ENCODE results near the gene TES.

The TES gene

GRCh38 chr7:116290740-116291139 is 80.4 kb downstream of the TES start:
- no peaks in the 10 kb centered on the region for H3K36me3 ChIP-seq (ENCODE audit: insufficient read depth, low read length)
- no peaks in the 10 kb centered on the region for H3K79me2 ChIP-seq (ENCODE audit: insufficient read depth, low read length)
- TF ChIP-seq, protein P1, sequence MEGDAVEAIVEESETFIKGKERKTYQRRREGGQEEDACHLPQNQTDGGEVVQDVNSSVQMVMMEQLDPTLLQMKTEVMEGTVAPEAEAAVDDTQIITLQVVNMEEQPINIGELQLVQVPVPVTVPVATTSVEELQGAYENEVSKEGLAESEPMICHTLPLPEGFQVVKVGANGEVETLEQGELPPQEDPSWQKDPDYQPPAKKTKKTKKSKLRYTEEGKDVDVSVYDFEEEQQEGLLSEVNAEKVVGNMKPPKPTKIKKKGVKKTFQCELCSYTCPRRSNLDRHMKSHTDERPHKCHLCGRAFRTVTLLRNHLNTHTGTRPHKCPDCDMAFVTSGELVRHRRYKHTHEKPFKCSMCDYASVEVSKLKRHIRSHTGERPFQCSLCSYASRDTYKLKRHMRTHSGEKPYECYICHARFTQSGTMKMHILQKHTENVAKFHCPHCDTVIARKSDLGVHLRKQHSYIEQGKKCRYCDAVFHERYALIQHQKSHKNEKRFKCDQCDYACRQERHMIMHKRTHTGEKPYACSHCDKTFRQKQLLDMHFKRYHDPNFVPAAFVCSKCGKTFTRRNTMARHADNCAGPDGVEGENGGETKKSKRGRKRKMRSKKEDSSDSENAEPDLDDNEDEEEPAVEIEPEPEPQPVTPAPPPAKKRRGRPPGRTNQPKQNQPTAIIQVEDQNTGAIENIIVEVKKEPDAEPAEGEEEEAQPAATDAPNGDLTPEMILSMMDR (IDR thresholded peaks at IDR 0.05; ENCODE audit: borderline replicate concordance, extremely low read depth, low read length, poor library complexity, severe bottlenecking): no peak
- TF ChIP-seq EZH2 (IDR thresholded peaks at IDR 0.05; ENCODE audit: borderline replicate concordance, low read depth, low read length, severe bottlenecking): no peak
- no peak overlapping the region for H3K9ac ChIP-seq (ENCODE audit: low read depth, low read length)
- no peak overlapping the region for H3K4me2 ChIP-seq (ENCODE audit: insufficient read depth, low read length)
- ATAC-seq (ENCODE audit: insufficient read depth, low read depth) (no peak), DNase-seq (no peak)
- no peaks in the 10 kb centered on the region for H3K4me1 ChIP-seq (ENCODE audit: insufficient read depth, low read length)
- H2AFZ ChIP-seq (ENCODE audit: low read depth, low read length): no peak overlapping the region
- no peak overlapping the region for H3K27ac ChIP-seq (ENCODE audit: low read length)
- no peaks in the 10 kb centered on the region for H3K9me3 ChIP-seq (ENCODE audit: insufficient read depth, low read length, severe bottlenecking)
- H3K4me3 ChIP-seq (ENCODE audit: low read depth in 1 of 2, low read length in 2 of 2): no peak overlapping the region
- no peaks in the 10 kb centered on the region for H4K20me1 ChIP-seq (ENCODE audit: insufficient read depth, low read length)
- no peaks in the 10 kb centered on the region for H3K27me3 ChIP-seq (ENCODE audit: insufficient read depth, low read length, poor library complexity)

DNA sequence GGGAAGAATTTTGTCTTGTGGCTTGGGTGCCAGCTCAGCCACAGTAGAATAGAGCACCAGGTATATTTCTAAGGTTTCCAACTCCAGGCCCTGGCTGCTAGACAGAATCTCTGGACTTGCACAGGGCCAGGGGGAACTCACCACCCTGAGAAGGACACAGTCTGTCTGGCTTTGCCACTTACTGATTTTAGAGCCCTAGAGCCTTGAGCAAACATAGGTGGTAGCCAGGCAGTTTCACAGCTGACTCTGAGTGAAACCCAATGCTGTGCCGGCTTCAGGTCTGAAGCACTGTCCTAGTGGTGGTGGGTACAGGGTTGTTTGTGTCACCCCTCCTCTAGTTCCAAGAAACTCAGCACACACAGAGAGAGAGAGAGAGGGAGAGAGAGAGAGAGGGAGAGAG is 81.6 kb downstream of the TES start:
- ATAC-seq (ENCODE audit: insufficient read depth, low read depth): no peak
- no peaks in the 10 kb centered on the region for H4K20me1 ChIP-seq (ENCODE audit: insufficient read depth, low read length)

GRCh38 chr7:116292381-116292780 is 82.0 kb downstream of the TES start:
- Histone ChIP-seq H4K20me1 (ENCODE audit: insufficient read depth, low read length) (no peaks in the 10 kb centered on the region), H2AFZ (ENCODE audit: low read depth, low read length) (no peak overlapping the region), H3K9ac (ENCODE audit: low read depth, low read length) (no peak overlapping the region), H3K79me2 (ENCODE audit: insufficient read depth, low read length) (no peaks in the 10 kb centered on the region), H3K27me3 (ENCODE audit: insufficient read depth, low read length, poor library complexity) (no peaks in the 10 kb centered on the region), H3K36me3 (ENCODE audit: insufficient read depth, low read length) (no peaks in the 10 kb centered on the region), H3K27ac (ENCODE audit: low read length) (no peak overlapping the region), H3K4me1 (ENCODE audit: insufficient read depth, low read length) (no peaks in the 10 kb centered on the region), H3K4me2 (ENCODE audit: insufficient read depth, low read length) (no peak overlapping the region), H3K9me3 (ENCODE audit: insufficient read depth, low read length, severe bottlenecking) (no peaks in the 10 kb centered on the region), H3K4me3 (ENCODE audit: low read depth in 1 of 2, low read length in 2 of 2) (no peak overlapping the region)
- ATAC-seq (ENCODE audit: insufficient read depth, low read depth) (no peak), DNase-seq (no peak)
- TF ChIP-seq, protein P1 (IDR thresholded peaks at IDR 0.05; ENCODE audit: borderline replicate concordance, extremely low read depth, low read length, poor library complexity, severe bottlenecking): no peak
- no peak for TF ChIP-seq EZH2 (IDR thresholded peaks at IDR 0.05; ENCODE audit: borderline replicate concordance, low read depth, low read length, severe bottlenecking)

More for the DNA sequence above, 81.6 kb downstream of the TES start:
- Histone ChIP-seq H3K36me3 (ENCODE audit: insufficient read depth, low read length) (no peaks in the 10 kb centered on the region), H3K9me3 (ENCODE audit: insufficient read depth, low read length, severe bottlenecking) (no peaks in the 10 kb centered on the region), H3K9ac (ENCODE audit: low read depth, low read length) (no peak overlapping the region), H3K79me2 (ENCODE audit: insufficient read depth, low read length) (no peaks in the 10 kb centered on the region), H3K4me3 (ENCODE audit: low read depth in 1 of 2, low read length in 2 of 2) (no peak overlapping the region), H3K4me2 (ENCODE audit: insufficient read depth, low read length) (no peak overlapping the region), H2AFZ (ENCODE audit: low read depth, low read length) (no peak overlapping the region), H3K4me1 (ENCODE audit: insufficient read depth, low read length) (no peaks in the 10 kb centered on the region), H3K27me3 (ENCODE audit: insufficient read depth, low read length, poor library complexity) (no peaks in the 10 kb centered on the region), H3K27ac (ENCODE audit: low read length) (no peak overlapping the region)
- TF ChIP-seq EZH2 (IDR thresholded peaks at IDR 0.05; ENCODE audit: borderline replicate concordance, low read depth, low read length, severe bottlenecking): no peak
- TF ChIP-seq, protein P1 (IDR thresholded peaks at IDR 0.05; ENCODE audit: borderline replicate concordance, extremely low read depth, low read length, poor library complexity, severe bottlenecking): no peak
- DNase-seq: no peak

GRCh38 chr7:116293139-116293538 is 82.8 kb downstream of the TES start:
- DNase-seq: no peak
- Histone ChIP-seq H3K4me2 (ENCODE audit: insufficient read depth, low read length) (no peak overlapping the region), H3K36me3 (ENCODE audit: insufficient read depth, low read length) (no peaks in the 10 kb centered on the region), H3K9ac (ENCODE audit: low read depth, low read length) (no peak overlapping the region), H3K4me3 (ENCODE audit: low read depth in 1 of 2, low read length in 2 of 2) (no peak overlapping the region), H2AFZ (ENCODE audit: low read depth, low read length) (no peak overlapping the region), H4K20me1 (ENCODE audit: insufficient read depth, low read length) (no peaks in the 10 kb centered on the region), H3K79me2 (ENCODE audit: insufficient read depth, low read length) (no peaks in the 10 kb centered on the region), H3K9me3 (ENCODE audit: insufficient read depth, low read length, severe bottlenecking) (no peaks in the 10 kb centered on the region), H3K27ac (ENCODE audit: low read length) (no peak overlapping the region), H3K4me1 (ENCODE audit: insufficient read depth, low read length) (no peaks in the 10 kb centered on the region), H3K27me3 (ENCODE audit: insufficient read depth, low read length, poor library complexity) (no peaks in the 10 kb centered on the region)
- no peak for TF ChIP-seq EZH2 (IDR thresholded peaks at IDR 0.05; ENCODE audit: borderline replicate concordance, low read depth, low read length, severe bottlenecking)
- TF ChIP-seq, protein P1 (IDR thresholded peaks at IDR 0.05; ENCODE audit: borderline replicate concordance, extremely low read depth, low read length, poor library complexity, severe bottlenecking): no peak
- no peak for ATAC-seq (ENCODE audit: insufficient read depth, low read depth)

Measured in DND-41 (cell line).